Activated CD8-positive, alpha-beta memory T cell treated with anti-CD3 and anti-CD28 coated beads for 1 hour (primary cell): ENCODE measurements around the gene CST8.

ENCODE experiments used
- DNase-seq, 2 donors: peaks; one replicate each; pipeline ENCODE4 v3.0.0-alpha.2; 2020; ENCODE audit warnings: low read depth in 1 of 2; ENCODE audit errors: extremely low read depth in 1 of 2

CST8 gene

DNA sequence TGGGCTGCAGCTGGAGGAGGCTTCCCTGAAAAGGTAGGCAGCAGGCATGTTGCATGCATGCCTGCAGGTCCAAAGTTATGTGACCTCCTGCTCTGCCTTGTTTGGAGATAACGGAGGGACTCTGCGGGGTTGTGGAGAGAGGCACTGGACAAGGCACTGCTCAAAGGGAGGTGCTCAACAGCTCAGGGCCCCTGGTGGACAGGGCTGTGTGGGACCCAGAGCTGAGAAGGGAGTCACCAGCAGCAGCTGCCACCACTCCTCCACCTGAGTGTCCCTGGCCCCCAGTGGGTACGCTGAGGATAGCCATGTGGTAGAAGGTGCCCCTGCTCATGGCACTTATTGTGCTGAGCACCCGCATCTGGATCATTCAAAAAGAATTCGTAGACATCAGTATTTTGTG lies 15.5 kb upstream of the CST8 start:
- DNase-seq, result no peak

- no peak for DNase-seq
These were observed 14.7 kb upstream of the CST8 start for GRCh38 chr20:23476015-23476754.

DNA sequence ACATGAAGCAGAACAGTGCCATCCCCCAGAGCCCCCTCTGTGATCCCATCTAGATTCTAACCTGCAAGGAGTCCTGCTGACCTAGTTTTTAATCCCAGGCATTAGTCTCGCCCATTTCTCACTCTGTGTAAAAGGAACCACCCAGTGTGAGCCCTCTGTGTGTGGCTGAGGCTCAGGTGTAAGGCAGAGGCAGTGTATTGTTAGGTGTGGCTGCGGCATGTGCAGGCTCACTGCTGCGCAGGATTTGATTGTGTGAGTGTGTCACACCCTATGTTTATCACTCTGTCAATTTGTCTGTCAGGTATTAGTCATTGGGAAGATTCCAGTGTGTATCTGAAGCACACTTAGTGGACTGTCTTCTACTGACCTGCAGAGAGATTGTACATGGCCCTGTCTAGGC lies 13.7 kb upstream of the CST8 start:
- DNase-seq, result no peak

DNA sequence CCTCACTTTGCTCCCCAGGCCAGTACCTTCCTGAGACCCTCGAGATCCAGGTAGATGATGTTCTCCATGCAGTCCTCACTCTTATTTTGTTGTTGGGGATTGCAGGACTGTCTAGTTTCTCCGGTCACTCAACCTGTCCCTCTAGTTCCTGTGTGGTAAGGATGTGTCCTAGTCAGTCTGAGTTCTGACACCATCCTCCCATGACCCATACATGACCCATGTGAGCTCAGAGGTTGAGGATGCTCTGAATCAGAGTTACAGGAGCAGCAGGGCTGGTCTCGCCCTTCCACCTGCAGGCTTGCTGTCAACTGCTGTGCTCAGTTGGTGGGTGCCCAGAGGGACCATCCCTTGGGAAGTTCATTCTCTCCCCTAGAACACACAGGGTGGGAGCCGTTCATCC lies 11.9 kb upstream of the CST8 start:
- no peak for DNase-seq

DNA sequence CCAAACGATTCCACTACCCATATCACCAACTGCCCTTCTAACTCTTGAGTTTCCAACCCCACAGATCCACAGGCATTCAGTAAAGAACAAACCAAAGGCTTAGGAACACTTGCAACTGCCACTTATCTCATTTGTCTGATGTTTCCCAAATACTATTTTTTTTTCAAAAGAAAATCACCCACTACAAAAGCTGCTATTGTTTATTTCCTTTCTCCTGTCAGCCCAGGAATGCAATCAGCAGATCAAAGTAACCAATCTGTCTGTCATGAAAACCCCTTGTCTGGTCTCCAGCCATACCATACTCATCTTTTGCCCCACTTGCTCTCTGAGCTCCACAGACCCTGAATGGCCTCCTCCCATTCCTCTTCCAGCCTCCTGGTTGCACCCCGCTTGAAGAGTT lies 8.8 kb upstream of the CST8 start:
- no peak for DNase-seq

GRCh38 chr20:23484081-23484480 lies 6.8 kb upstream of the CST8 start:
- no peak for DNase-seq

DNA sequence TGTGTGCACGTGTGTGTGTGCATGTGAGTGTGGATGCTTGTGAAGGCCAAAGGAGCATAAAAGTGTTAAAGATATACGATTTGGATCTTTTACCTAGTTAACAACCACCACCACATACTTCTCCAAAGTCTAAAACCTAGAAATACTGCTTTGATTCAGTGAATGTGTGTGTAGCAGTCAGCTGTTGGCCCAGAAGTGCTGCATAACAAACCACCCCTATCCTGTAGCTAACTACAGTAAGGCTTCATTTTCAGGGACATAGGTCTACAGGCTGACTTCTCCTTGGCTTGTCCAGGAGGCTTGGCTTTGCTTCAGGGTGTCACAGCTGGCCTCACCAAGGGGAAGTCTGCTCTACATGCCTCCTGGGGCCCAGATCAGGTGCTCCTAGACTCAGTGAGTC lies 2.4 kb upstream of the CST8 start:
- DNase-seq, result no peak

DNA sequence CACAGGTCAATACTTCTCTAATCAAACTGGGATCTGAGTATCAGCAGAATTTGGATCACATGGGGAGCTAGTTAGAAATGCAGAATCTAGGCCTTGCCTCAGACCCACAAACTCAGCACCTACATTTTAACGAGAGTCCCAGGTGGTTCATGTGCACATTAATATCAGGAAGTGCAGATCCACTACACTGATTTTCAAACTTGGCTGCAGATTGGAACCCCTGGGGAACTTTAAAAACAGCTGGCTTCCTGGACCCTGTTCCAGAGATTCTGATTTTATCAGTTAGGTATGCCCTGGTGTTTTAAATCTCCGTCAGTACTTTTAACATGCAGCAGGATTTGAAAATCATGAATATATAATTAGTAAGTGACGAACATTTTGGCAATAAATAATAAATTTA lies 1.9 kb upstream of the CST8 start:
- no peak for DNase-seq

DNA sequence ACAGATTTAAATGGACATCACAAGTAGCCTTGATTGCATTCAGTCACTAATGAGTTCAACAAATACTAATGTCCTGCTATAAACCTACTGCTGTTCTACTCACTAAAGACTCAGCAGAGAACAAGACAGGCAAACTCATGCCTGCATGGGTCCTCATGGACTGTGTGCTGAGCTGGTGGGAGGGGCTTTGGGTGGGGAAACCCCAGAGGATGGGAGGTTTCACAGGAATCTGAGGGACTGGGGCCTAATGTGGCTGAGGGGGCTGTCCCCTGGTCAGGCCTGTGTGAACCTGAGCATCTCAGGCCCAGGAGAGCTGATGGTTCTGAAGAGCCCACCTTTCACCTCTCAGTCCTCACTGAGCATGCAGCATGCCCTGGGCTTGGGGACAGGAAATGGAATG lies 1.4 kb downstream of the CST8 start:
- no peak for DNase-seq

GRCh38 chr20:23493172-23493772 lies 2.4 kb downstream of the CST8 start:
- DNase-seq, result no peak

DNA sequence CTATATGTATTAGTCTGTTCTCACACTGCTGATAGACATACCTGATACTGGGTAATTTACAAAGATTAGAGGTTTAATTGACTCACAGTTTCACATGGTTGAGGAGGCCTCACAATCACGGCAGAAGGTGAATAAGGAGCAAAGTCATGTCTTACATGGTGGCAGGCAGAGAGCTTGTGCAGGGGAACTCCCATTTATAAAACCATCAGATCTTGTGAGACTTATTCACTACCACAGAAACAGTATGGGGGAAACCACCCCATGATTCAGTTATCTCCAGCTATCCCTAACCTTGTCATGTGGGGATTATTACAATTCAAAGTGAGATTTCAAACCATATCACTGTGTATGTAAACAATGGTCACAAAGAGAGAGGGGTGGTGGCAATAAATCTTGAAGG lies 6.6 kb downstream of the CST8 start:
- DNase-seq, result no peak

DNA sequence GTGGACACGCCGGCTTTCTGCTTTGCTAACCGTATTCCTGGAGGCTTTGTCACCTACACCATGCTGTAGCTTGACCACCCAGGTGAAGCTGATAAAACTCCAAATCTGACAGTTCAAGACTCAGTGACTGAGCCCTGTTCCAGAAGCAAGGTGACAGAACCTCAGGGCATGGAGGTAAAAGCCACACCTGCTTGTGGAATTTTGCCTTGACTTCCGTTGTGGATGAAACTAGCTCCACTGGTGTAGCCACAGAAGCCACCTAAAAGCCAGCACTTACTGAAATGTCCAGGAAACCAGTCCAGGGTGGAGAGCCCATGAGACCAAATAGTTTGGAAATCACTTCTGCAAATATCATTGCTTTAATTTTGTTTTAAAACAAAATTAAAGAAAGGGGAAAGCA lies 11.0 kb downstream of the CST8 start:
- DNase-seq, result no peak

- no peak for DNase-seq
These were observed 12.7 kb downstream of the CST8 start for GRCh38 chr20:23503649-23504048.

- DNase-seq, result no peak
These were observed 16.4 kb downstream of the CST8 start for GRCh38 chr20:23507346-23507745.

DNA sequence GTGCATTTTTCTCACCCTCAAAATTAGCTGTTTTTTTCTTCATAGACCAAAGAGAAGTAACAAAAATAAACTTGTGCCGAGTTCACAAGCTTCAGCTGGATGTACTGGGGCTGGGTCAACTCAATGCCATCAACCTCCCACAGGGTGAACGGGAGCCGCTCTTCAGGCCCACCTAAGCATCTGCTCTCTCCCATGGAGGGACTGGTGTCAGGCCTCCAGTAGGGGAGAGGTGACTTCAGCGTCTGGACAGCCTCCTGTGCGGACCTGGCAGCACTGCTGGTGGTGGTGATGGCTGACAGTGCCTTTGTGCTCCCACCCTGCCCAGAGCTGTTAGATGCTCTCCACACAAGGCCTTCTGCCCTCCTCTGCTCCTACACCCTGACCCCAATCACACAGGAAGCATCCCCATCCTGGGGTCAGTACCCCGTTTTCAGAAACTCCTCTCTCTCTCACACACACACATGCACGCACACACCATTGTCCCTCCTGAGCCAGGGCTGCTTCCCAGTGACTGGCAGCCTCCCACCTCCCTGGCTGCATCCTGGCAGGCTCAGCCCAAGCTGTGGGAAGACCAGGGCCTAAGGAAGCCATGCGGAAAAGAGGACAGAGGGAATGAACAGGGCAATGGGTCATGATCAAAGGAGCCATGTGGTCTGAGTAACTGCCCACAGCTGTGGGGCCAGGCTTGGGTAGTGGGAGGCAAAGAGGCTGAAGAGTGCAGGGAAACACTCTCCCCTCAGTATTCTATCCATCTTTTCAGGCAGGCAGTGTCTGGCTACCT lies 17.7 kb downstream of the CST8 start:
- no peak for DNase-seq

GRCh38 chr20:23509247-23509913 lies 18.5 kb downstream of the CST8 start:
- DNase-seq, result no peak

GRCh38 chr20:23510000-23510590 lies 19.2 kb downstream of the CST8 start:
- no peak for DNase-seq

- no peak for DNase-seq
These were observed 22.2 kb downstream of the CST8 start for GRCh38 chr20:23513164-23513563.

DNA sequence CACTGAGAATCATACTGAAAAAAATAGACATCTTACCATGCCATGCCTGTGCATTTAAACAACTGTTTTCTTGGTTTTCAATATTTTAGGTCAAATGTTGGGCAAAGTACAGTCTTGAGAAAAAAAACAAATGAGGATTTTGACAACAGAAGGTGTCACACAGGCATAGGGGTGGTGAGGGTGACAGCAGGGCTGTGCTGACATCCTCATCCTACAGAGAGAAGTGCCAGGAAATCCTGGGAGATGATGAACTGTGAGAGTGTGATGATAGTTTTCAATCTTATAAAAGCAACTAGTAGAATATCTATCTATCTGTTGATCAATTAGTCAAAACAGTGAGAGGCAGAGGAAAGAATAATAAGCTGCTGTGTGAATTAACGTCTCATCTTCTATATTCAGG lies 23.9 kb downstream of the CST8 start:
- no peak for DNase-seq

DNA sequence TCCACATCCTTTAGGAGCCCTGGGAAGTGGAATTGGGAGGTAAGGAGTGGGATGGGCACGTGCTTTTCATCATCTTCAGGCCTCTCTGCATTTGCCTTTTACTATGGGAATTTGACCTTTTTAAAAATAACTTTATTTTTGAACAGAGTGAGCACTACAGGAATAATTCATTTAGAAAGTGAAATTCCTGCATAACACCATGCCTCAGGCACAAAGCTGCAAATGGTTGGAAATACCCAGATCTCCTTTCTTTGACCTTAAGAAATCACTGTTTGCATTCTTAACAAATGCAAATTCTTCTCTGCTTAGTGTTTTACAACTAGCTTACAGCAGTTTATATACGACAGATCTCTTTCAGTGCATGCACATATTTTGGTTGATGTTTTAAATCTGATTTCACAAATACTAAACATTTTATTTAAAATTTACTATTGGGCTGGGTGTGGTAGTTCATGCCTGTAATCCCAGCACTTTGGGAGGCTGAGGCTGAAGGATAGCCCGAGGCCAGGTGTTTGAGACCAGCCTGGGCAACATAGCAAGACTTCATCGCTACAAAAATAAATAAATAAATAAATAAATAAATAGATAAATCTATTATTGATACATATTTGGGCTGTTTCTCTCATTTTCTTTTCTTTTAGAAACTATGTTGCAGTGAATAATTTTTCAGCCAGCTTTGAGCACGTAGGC lies 24.5 kb downstream of the CST8 start:
- DNase-seq, result no peak

DNA sequence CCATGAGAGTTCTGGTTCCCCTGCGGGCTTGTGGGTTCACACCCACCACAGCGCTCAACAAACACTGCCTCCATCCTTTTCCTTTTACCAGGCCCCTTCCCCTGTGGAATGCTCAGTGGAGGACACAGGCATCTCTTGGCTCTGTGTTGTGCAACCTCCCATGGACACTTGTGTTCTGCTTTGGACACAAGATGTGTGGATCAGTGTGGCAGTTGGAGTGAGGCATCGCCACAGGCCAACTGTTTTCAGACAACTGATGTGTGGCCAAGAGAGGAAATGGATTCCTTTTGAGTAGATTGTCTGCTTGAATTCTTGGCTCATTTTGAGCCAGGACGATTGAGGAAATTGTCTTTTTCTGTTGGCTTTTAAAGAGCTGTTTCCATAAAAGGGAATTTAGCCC lies 26.8 kb downstream of the CST8 start:
- no peak for DNase-seq
